Lung (tissue), 12 donors: ENCODE data around the gene GPR55. TPM values are rescaled to one million over a fixed set of nuclear protein-coding genes. Genes with fewer than 3 reads are reported as not detected.
A peak's percentile ranks its signal among the peaks of the same experiment; 100 is the strongest.

Source experiments
- ATAC-seq: fragments of 200-7000 bp; cut with Tn5 transposase; one replicate; pipeline ENCODE4 v1.9.1; 2020; ENCODE audit warnings: moderate number of reproducible peaks; ENCODE audit not compliant: insufficient read depth, low FRiP score
- DNase-seq, 3 donors: peaks; one replicate each; pipeline ENCODE4 v3.0.0-alpha.2; 2013 to 2017
- H3K27ac ChIP-seq, 2 donors: one replicate each; pipeline ENCODE4 v1.5.1; 2013; ENCODE audit warnings: mild to moderate bottlenecking in 2 of 2, moderate library complexity in 2 of 2, control low read depth in 1 of 2, inconsistent platforms in 1 of 2, low read depth in 1 of 2, low read length in 1 of 2
- H3K27me3 ChIP-seq, 3 donors: one replicate each; pipeline ENCODE4 v1.5.1; 2013; ENCODE audit warnings: low read length in 2 of 3; ENCODE audit not compliant: control insufficient read depth in 3 of 3, insufficient read depth in 3 of 3
- H3K36me3 ChIP-seq, 4 donors: one replicate each; pipeline ENCODE4 v1.5.1; 2013; ENCODE audit warnings: low read length in 4 of 4, mild to moderate bottlenecking in 1 of 4, moderate library complexity in 1 of 4; ENCODE audit not compliant: control insufficient read depth in 4 of 4, insufficient read depth in 4 of 4
- H3K4me1 ChIP-seq, 5 donors: one replicate each; pipeline ENCODE4 v1.5.1; 2013; ENCODE audit warnings: low read length in 5 of 5, mild to moderate bottlenecking in 2 of 5, moderate library complexity in 1 of 5; ENCODE audit not compliant: control insufficient read depth in 5 of 5, insufficient read depth in 5 of 5
- H3K4me3 ChIP-seq: one replicate; pipeline ENCODE4 v1.5.1; 2013; ENCODE audit warnings: mild to moderate bottlenecking, control low read depth, moderate library complexity
- H3K9ac ChIP-seq, 2 donors: one replicate each; pipeline ENCODE4 v1.5.1; 2013; ENCODE audit warnings: low read length in 2 of 2, control low read depth in 1 of 2; ENCODE audit not compliant: insufficient read depth in 1 of 2
- H3K9me3 ChIP-seq, 4 donors: one replicate each; pipeline ENCODE4 v1.5.1; 2013; ENCODE audit warnings: low read length in 3 of 4, mild to moderate bottlenecking in 1 of 4, moderate library complexity in 1 of 4; ENCODE audit not compliant: control insufficient read depth in 4 of 4, insufficient read depth in 3 of 4
- CTCF ChIP-seq: IDR thresholded peaks from 2 replicates; pipeline ENCODE4 v1.5.1; 2012; ENCODE audit warnings: mild to moderate bottlenecking; ENCODE audit errors: control extremely low read depth, extremely low read depth
- WGBS, 2 donors: extraction: QIAGEN DNeasy Blood & Tissue Kit; methylation state at CpG; one replicate each; pipeline ENCODE4 v1.1.7; 2013; 5-methylcytosine and 5-hydroxymethylcytosine counted together
- polyA plus RNA-seq, 2 donors: library from polyadenylated mRNA; stranded (reverse); fragments of 200-250 nt; gene quantifications; one replicate each; pipeline ENCODE4 v1.2.1, GENCODE V29; 2013
- total RNA-seq, 2 donors: library from RNA; depleted of rRNA in 1 of 2; stranded (reverse); fragments of >200 nt in 1 of 2; gene quantifications; one replicate each; pipeline ENCODE4 v1.2.1, GENCODE V29; 2014 to 2021
- donor health status: control.
- donor health status: control.
- donor health status: Bipolar disorder and iron deficiency.
- donor health status: healthy.
- donor health status: DM: yes; HTN: yes; CAD: no.

The GPR55 gene
- total and polyA plus RNA-seq, 4 donors, result 0.18 to 0.58 (median 0.29) TPM

- ATAC-seq (no peak), DNase-seq (peak; percentile 71 to 80 (median 73))
- 2% methylated on average over 24 of the region's 24 CpGs for WGBS, 2 donors
- Histone ChIP-seq H3K36me3 (no peaks in the 10 kb centered on the region), H3K4me1 (peaks cover 0 to 47% (median 24%) of the 10 kb centered on the region in 5 donors), H3K9ac (peak overlapping the region; percentile 25 to 51), H3K9me3 (no peaks in the 10 kb centered on the region), H3K27me3 (peaks cover 0 to 2% (median 0%) of the 10 kb centered on the region in 3 donors), H3K4me3 (peak overlapping the region; percentile 53), H3K27ac (no peak overlapping the region)
- TF ChIP-seq CTCF, result no peak
Observed at GRCh38 chr2:230865307-230865765, 59.7 kb downstream of the GPR55 start.

GRCh38 chr2:230864605-230865306 is 60.3 kb downstream of the GPR55 start, which contains the start of gene ITM2C:
ITM2C (plus strand) TSS chr2:230864942; CDS start chr2:230865026, 84 bp downstream.
- WGBS, 2 donors, result 0% methylated on average over 57 to 76 of the region's 76 CpGs
- Histone ChIP-seq H3K27me3 (peaks cover 0 to 2% (median 0%) of the 10 kb centered on the region in 3 donors), H3K9me3 (no peaks in the 10 kb centered on the region), H3K4me3 (peak within 1 kb of the TSS; percentile 53), H3K4me1 (peaks cover 0 to 41% (median 18%) of the 10 kb centered on the region in 5 donors), H3K27ac (peak within 1 kb of the TSS in 1 of 2 donors; percentile 7), H3K9ac (peak within 1 kb of the TSS; percentile 25 to 51), H3K36me3 (no peaks in the 10 kb centered on the region)
- TF ChIP-seq CTCF, result no peak
- peak; percentile 85 to 90 (median 88) for DNase-seq
- ATAC-seq, result peak; percentile 79

GRCh38 chr2:230864122-230864604 is 60.9 kb downstream of the GPR55 start:
- DNase-seq, result no peak

More at GRCh38 chr2:230864122-230864604, 60.9 kb downstream of the GPR55 start:
- Histone ChIP-seq H3K36me3 (no peaks in the 10 kb centered on the region), H3K9ac (peak overlapping the region in 1 of 2 donors; percentile 49), H3K27ac (peak overlapping the region in 1 of 2 donors; percentile 7), H3K9me3 (no peaks in the 10 kb centered on the region), H3K4me3 (no peak overlapping the region), H3K4me1 (peaks cover 0 to 36% (median 15%) of the 10 kb centered on the region in 5 donors), H3K27me3 (peaks cover 0 to 2% (median 0%) of the 10 kb centered on the region in 3 donors)
- ATAC-seq, result no peak
- WGBS, 2 donors, result 40 to 55% methylated on average over 18 of the region's 18 CpGs
- TF ChIP-seq CTCF, result no peak
